ENCODE data around the gene STIP1. TPM values are rescaled to one million over a fixed set of nuclear protein-coding genes. Genes with fewer than 3 reads are reported as not detected.

The STIP1 gene
- total and polyA plus RNA-seq, 9 of the 15 experiments (the other 6 are each of a cell fraction or from before 2014, with no cell fraction given) = 58.1 to 465 (median 346) TPM

DNA sequence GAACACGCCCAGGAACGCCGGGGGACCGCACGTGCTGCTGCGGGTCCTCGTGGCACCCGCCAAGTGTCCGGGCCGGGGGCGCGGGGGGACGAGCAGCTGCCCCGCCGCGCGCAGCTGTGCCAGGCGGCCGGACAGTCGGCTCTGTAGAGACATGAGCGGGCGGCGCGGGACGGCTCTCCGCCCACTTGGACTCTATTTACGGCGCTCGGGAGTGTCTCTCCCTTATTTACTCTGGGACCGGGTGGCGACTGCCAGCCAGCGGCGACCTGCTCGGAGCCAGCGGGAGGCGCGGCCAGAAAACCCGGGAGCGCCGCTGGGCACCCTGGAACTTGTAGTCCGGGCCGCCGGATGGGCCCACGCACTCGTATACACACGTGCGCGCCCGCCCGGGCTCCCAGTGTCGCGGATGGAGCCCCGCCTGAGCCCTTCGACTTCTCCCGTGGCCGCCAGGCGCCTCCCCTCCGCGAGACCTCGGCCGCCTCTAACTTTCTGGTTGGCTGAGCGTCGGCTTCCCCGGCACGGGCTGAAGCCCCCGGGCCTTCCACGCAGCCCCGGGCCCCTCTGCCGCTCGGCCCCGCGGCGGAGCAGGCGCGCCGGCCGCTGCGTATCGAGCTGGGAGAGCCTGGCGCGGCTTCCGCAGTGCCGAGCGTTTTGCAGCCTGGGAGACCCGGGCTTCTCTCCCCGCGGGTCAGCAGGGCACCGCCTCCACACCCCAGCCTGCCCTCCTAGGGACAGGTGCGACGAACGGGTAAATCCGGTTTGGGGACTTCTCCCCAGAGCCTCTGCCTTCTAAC lies 19.9 kb upstream of the STIP1 start, which contains the start of gene MACROD1:
Gene MACROD1, minus strand, starts transcription at position 272 of the 794 bp plus-strand sequence. Its CDS starts 119 bp downstream, at position 153.
- FAIRE-seq = no peak
- TF ChIP-seq ZNF79 (CRISPR knock-in tag; IDR thresholded peaks at IDR 0.05; ENCODE audit: low read depth) (no peak), NCOA1 (IDR thresholded peaks at IDR 0.05; ENCODE audit: low read depth) (no peak), EWSR1 (IDR thresholded peaks at IDR 0.05; ENCODE audit: borderline replicate concordance, low read depth, partially characterized antibody) (no peak), GABPB1 (CRISPR knock-in tag; IDR thresholded peaks at IDR 0.05) (peak; percentile 84), PRMT5 (CRISPR knock-in tag; IDR thresholded peaks at IDR 0.05) (no peak), MIER1 (IDR thresholded peaks at IDR 0.05; ENCODE audit: low read depth) (no peak), RFX7 (CRISPR knock-in tag; IDR thresholded peaks at IDR 0.05) (no peak), SAFB (IDR thresholded peaks at IDR 0.05; ENCODE audit: borderline replicate concordance, low read depth, low read length) (peak; percentile 92)
- TF ChIP-seq, protein P1, sequence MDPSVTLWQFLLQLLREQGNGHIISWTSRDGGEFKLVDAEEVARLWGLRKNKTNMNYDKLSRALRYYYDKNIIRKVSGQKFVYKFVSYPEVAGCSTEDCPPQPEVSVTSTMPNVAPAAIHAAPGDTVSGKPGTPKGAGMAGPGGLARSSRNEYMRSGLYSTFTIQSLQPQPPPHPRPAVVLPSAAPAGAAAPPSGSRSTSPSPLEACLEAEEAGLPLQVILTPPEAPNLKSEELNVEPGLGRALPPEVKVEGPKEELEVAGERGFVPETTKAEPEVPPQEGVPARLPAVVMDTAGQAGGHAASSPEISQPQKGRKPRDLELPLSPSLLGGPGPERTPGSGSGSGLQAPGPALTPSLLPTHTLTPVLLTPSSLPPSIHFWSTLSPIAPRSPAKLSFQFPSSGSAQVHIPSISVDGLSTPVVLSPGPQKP (CRISPR knock-in tag; IDR thresholded peaks at IDR 0.05) = no peak
- TF ChIP-seq, protein P2, sequence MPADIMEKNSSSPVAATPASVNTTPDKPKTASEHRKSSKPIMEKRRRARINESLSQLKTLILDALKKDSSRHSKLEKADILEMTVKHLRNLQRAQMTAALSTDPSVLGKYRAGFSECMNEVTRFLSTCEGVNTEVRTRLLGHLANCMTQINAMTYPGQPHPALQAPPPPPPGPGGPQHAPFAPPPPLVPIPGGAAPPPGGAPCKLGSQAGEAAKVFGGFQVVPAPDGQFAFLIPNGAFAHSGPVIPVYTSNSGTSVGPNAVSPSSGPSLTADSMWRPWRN (IDR thresholded peaks at IDR 0.05; ENCODE audit: low read depth) = no peak
- TF ChIP-seq, protein P3, sequence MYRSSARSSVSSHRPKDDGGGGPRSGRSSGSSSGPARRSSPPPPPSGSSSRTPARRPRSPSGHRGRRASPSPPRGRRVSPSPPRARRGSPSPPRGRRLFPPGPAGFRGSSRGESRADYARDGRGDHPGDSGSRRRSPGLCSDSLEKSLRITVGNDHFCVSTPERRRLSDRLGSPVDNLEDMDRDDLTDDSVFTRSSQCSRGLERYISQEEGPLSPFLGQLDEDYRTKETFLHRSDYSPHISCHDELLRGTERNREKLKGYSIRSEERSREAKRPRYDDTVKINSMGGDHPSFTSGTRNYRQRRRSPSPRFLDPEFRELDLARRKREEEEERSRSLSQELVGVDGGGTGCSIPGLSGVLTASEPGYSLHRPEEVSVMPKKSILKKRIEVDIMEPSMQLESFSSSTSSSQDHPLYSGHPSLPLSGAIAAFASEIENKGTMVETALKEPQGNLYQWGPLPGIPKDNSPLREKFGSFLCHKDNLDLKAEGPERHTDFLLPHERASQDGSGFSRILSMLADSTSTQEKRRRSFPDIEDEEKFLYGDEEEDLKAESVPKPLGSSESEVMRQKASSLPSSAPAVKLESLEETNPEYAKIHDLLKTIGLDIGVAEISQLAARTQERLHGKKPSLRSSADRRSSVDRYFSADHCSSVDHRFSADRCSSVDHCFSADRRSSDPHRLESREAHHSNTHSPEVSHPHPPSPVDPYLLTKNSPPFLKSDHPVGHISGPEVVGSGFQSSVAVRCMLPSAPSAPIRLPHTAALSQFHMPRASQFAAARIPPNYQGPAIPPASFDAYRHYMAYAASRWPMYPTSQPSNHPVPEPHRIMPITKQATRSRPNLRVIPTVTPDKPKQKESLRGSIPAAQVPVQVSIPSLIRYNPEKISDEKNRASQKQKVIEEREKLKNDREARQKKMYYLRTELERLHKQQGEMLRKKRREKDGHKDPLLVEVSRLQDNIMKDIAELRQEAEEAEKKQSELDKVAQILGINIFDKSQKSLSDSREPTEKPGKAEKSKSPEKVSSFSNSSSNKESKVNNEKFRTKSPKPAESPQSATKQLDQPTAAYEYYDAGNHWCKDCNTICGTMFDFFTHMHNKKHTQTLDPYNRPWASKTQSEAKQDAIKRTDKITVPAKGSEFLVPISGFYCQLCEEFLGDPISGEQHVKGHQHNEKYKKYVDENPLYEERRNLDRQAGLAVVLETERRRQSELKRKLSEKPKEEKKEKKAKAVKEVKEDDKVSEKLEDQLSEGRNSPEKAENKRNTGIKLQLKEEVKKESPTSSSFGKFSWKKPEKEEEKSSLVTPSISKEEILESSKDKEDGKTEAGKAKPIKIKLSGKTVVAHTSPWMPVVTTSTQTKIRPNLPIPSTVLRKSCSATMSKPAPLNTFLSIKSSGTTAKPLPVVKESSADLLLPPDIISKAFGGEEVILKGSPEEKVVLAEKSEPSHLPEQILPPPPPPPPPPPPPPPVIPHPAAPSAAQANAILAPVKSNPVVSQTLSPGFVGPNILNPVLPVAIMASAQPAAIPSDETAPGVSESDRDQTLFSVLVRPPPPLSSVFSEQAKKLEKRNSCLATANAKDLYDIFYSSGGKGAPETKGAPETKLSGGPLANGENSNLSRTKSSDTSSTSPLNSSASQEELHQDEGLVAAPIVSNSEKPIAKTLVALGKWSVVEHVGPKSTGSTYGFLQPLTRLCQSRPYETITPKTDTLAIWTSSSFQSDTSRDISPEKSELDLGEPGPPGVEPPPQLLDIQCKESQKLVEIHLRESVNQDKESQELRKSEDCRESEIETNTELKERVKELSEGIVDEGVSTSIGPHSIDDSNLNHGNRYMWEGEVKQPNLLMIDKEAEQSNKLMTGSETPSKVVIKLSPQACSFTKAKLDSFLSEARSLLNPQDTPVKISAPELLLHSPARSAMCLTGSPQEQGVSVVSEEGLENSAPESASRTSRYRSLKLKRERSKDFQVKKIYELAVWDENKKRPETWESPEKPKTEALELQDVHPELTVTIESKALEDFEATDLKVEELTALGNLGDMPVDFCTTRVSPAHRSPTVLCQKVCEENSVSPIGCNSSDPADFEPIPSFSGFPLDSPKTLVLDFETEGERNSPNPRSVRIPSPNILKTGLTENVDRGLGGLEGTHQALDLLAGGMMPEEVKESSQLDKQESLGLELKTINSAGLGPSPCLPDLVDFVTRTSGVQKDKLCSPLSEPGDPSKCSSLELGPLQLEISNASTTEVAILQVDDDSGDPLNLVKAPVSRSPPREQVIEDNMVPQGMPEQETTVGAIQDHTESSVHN (IDR thresholded peaks at IDR 0.05; ENCODE audit: borderline replicate concordance in 1 of 2, low read depth in 1 of 2) = no peak

More for the DNA sequence above, 19.9 kb upstream of the STIP1 start, which contains the start of gene MACROD1:
- in situ Hi-C loops (cut with MboI) (no loop called here), intact Hi-C loops (cut with micrococcal nuclease) (no loop called here)
- peak; percentile 93 for ATAC-seq
- H3K9me1 ChIP-seq (ENCODE audit: control insufficient read depth, insufficient read depth, low read length) = no peaks in the 10 kb centered on the region
- H2AFZ ChIP-seq (ENCODE audit: low read depth, low read length) = peak within 1 kb of the TSS; percentile 88
- H3K4me1 ChIP-seq (replicated peaks in 1 of 2; ENCODE audit: control insufficient read depth in 2 of 2, insufficient read depth in 2 of 2, low read length in 2 of 2) = peaks cover 6 to 27% of the 10 kb centered on the region in 2 experiments; a peak in 3 of 5 replicates
- H3K9me3 ChIP-seq (replicated peaks; ENCODE audit: control insufficient read depth, insufficient read depth, low read depth, low read length) = 0 out of 2 replicates have a peak, but pooled peaks cover 2% of the 10 kb centered on the region
- peak within 1 kb of the TSS; percentile 96 for H3K4me2 ChIP-seq (ENCODE audit: insufficient read depth, low read length)
- H3K79me2 ChIP-seq (ENCODE audit: control insufficient read depth, insufficient read depth, low read length) = peaks cover 56% of the 10 kb centered on the region
- H3K27me3 ChIP-seq (ENCODE audit: control insufficient read depth in 2 of 2, insufficient read depth in 2 of 2, low read length in 2 of 2) = no peaks in the 10 kb centered on the region
- H3K27ac ChIP-seq (ENCODE audit: extremely low read depth, low read depth, low read length) = peak within 1 kb of the TSS; percentile 94
- under 1% methylated on average over 79 of the region's 92 CpGs for WGBS (ENCODE audit: insufficient coverage, low coverage, missing lambda C conversion rate)
- DNase-seq (ENCODE audit: extremely low read depth in 1 of 4, low spot score in 3 of 4) = peak; percentile 86 to 92 (median 88)
- H4K20me1 ChIP-seq (replicated peaks; ENCODE audit: control insufficient read depth, insufficient read depth, low read length) = no peaks in the 10 kb centered on the region
- CTCF ChIA-PET (ENCODE audit: low intra/inter-chr PET ratio) = interaction anchor here (1.7 kb wide), 1 partner anchor 15 kb away, joined by 5 read pairs; no protein-coding TSS in a partner anchor
- POLR2A ChIA-PET = interaction anchor here (0.6 to 2.0 kb wide), 7 partner anchors 8 to 435 kb away, joined by 3 to 9 read pairs (median 4); no protein-coding TSS in a partner anchor
- peak within 1 kb of the TSS; percentile 79 for H3K4me3 ChIP-seq
- H3K36me3 ChIP-seq (ENCODE audit: control insufficient read depth, insufficient read depth, low read length) = peaks cover 22% of the 10 kb centered on the region; the same call in 2 of the 3 replicates
- BruUV-seq (replicated peaks) = TSS peak; percentile 71
- H3K9ac ChIP-seq (ENCODE audit: insufficient read depth in 1 of 2, low read depth in 2 of 2, low read length in 2 of 2) = peak within 1 kb of the TSS; percentile 87 to 95
